H54 (cell line): ENCODE measurements around the gene NFATC2.
"Not testable (repeated sequence)": the region's sequence is repeated elsewhere in the genome, so short reads cannot be mapped to it uniquely, and the experiment has no call there.

ENCODE experiments used
- DNase-seq: peaks from one replicate; pipeline ENCODE4 v3.0.0; 2011; ENCODE audit warnings: low spot score, mixed read lengths; ENCODE audit not compliant: insufficient read length
- FAIRE-seq: peaks from 3 replicates; lab custom pipeline; 2011; peaks lifted over from hg19 to GRCh38; lab: Jason Lieb, UNC
- POLR2A ChIP-seq: IDR thresholded peaks from 2 replicates; pipeline ENCODE4 v1.6.1; 2011; ENCODE audit warnings: low read depth, mild to moderate bottlenecking, low read length

Gene NFATC2

DNA sequence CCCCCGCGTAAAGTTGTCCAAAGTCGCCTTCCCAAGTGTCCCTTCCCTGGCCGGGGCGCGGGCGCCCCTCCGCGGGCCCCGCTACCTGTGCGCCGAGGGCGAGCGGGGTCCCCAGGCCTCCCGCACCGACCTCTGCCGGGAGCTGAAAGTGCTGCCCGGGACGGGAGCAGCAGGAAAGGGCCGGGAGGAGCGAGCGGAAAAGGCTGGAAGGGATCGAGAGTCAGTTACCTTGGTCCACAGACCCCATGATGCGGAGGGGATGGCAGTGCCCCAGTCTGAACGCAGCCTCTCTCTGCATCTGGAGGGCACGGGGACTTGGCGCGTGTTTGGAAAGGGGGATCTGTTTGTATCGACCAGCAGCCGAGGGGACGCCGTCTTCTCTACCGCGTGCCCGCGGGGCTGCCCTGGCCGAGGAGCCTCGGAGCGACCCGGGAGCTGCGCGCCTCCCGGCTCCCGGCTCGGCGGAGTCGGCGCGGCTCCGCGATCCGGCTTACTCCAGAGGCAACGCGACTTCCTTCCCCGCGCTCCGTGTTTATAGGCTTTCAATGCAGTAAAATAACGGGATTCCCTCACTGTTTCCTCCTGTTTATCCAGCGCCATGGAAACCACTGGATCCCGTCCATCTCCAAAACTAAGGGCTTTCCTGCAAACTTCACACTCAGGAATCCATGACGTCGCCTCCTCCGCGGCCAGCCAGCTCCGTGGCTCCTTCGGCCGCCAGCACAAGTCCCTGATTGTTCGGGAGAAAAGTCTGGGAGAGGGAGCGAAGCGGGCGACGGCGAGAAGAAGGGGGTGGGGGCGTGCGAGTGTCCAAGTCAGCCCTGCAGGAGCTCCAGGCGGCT lies 20.0 kb upstream of the NFATC2 start:
- DNase-seq (peak; percentile 61), FAIRE-seq (no peak)
- TF ChIP-seq POLR2A = no peak

DNA sequence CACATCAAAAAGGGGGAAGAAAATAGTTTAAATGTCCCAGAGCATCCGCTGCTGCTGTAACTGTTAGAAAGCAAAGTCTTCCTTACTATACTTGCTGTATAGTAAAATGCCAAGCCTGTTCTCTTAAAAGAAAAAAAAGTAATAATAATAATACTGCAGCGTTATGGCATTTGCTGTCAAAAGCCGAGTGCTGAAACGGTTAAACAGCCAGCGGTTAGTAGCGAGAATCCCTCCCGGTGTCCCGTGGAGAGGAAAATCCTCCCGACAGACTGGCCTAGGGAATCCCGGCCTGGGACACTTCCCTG lies 19.5 kb upstream of the NFATC2 start:
- no peak for FAIRE-seq
- TF ChIP-seq POLR2A = no peak
- DNase-seq = no peak

DNA sequence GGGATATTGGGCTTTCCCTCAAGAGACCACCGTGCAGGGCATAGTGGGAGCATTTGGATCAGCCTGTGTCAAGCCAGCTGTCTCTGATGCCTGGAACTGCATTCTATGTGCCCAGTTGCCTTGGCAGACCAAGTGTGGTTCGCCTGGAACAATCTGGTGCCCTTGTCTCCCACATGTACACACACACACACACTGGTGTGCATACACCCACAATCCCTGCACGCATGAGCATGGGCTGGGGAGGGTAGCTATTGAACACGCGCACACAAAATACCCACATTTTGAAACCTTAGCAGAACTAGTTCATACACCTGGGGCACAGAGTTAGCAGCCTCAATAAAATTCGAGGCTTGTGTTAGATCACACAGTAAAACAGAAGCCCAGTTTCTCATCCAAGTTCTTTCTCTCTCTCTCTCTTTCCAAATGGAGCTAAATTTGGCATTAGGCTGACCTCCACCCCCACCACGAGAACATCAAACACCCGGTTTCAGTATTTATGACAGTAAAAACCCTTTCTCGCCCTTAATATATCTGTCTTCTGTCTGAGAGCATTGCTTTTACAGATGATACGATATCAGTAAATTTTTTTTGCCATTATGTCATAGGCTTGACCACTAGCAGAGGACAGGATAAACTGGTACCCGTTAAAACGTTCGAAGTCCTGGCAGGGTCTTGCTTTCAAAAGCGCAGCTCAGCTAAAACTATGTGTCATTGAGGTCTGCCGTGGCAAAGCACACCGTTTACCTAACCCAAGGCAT lies 18.2 kb upstream of the NFATC2 start:
- DNase-seq (no peak), FAIRE-seq (no peak)
- no peak for TF ChIP-seq POLR2A

DNA sequence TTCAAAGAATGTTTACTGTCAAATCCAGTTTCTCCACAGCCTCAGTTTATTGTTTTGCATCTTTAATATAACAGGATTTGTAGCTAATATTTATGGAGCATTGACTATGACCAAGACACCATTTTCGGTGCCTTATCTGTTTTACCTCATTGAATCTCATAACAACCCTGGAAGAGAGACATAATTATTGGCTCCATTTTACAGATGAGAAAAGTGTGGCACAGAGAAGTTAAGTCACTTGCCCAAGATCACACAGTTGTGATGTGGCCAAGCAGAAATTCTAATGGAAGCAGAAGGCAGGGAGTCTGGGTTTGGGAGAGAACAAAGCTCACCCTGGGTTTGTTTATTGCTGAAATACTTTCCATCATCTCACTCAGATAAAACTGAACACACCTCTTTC lies 17.5 kb upstream of the NFATC2 start:
- FAIRE-seq (no peak), DNase-seq (no peak)
- TF ChIP-seq POLR2A = no peak

DNA sequence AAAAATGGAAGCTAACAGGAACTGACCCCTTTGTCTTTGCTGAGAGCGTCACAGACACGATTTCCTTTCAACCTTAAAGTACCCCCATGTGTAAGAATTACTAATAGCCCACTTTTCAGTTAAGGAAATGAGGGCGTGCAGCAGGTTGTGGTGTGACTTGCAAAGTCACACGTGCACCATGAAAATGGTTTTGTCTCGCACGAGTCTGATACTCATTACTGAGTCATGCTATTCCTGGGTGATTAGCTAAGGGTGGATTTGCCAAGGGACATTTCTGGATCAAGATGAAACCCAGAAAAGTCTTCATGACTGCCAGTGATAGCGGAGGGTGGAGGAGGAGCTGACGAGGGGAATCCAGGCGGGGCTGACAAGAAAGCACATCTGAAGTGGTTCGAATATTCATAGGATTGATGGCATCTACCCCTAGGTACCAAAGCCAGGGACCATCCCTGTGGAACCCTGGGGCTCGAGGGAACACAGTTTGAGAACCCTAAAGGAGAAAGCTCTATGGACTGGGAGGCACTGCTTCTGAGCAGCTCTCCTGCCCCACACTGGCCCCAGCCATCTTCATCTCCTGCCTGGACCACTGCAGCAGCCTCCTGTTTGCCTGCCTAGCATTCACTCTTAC lies 12.1 kb upstream of the NFATC2 start:
- no peak for TF ChIP-seq POLR2A
- no peak for DNase-seq
- no peak for FAIRE-seq

DNA sequence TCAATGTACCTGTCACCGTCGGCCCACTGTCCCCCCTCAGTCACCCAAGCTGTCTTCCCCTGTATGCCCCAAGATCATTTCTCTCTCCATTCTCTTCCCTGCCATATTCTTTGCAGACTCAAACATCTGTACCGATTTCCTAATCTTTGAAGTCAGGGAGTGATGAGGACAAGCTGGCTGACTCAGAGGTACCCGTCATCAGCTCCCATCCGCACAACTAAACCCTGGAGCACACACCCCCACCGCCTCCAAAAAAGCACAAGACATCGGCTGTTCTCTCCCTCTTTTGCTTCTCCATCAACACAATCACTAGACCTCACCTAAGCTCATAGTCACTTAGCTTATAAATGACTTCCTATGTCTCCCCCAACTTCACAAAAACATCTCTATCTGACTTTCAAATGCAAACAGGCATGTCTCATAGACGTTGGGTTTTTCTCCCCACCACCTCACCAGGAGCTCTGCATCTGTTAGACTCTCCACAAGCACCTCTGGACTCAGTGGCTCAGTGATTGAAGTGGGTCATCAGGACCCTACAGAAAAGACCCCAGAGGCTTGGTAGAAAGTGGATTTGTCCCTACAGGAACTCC lies 11.5 kb upstream of the NFATC2 start:
- FAIRE-seq (no peak), DNase-seq (peak; percentile 37)
- no peak for TF ChIP-seq POLR2A

DNA sequence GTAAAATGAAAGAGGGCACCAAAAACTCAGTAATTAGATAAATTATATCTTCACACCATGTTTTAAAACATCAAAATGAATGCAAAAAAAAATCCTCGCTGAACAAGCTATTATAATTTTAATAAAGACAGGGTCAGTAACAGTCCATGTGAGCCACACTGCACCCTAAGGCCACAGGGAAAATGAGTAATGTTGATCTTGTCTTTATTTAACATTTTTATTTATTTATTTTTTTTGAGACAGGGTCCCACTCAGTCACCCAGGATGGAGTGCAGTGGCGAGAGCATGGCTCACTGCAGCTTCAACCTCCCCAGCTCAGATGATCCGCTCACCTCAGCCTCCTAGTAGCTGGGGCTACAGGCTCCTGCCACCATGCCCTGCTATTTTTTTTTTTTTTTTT lies 8.7 kb upstream of the NFATC2 start:
- no peak for TF ChIP-seq POLR2A
- DNase-seq = no peak
- FAIRE-seq = no peak

DNA sequence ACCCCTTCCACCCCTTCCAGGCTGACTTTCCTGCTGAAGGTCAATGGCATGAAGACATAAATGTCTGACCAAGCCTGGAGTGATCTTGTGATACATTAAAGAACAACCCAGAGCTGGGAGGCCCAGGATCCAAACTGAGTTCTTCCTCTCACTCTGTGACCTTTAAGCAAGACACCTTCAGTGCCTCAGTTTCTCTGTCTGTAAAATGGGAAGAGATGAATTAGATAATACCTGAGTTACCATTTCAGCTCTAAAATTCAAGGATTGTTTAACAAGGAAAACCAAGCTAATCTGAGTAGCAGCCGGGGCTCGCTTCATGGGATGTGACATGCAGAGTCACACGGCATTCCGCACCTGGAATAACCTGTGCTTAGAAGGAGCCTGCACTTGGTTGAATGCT lies 7.0 kb upstream of the NFATC2 start:
- FAIRE-seq = no peak
- no peak for TF ChIP-seq POLR2A

DNA sequence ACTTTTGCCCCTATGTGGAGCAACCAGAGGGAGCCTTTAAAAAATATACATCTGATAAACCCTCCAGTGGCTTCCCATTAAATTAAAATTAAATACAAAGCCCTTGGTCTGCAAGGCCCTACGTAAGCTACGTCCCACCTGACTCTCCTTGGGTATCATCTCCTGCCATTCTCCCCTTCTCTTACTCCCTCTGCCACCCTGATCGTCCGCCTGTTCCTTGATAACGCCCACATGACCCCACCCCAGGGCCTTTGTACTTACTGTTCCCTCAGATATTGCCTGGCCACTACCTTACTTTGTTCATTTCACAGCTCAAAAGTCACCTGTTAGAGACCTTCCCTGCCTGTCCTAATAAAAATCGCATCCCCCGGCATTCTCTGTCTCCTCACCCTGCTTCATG lies 5.4 kb upstream of the NFATC2 start:
- DNase-seq (no peak), FAIRE-seq (no peak)
- no peak for TF ChIP-seq POLR2A

More for the DNA sequence above, 7.0 kb upstream of the NFATC2 start:
- DNase-seq = no peak

DNA sequence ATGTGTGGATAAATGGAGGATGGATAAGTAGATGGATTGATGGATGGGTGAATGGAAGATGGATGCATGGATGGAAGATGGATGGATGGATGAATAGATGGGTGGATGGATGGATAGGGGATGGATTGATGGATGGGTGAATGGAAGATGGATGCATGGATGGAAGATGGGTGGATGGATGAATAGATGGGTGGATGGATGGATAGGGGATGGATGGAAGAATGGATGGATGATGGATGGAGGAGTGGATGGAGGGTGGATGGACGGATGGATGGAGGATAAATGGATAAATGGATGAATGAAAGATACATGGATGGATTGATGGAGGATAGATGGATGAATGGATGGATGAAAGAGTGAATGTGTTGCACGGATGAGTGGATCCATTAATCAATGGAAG lies 3.0 kb upstream of the NFATC2 start:
- FAIRE-seq (no peak), DNase-seq (no peak)
- TF ChIP-seq POLR2A = no peak

DNA sequence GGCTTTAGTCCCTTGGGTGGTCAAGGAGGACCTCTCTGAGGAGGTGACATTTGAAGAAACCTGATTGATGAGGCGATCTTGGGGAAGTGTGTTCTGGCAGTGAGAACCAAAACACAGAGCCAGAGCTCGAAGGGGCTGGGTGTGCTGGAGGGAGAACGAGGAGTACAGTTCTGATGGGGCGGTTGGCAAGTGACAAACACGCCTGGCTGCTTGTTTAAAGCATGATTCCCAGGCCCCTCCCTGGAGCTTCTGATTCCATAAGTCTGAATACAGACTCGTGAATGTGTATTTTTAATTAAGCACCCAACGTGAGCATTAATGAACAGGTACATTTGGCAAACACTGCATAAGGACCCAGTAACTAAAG lies 886 bp upstream of the NFATC2 start:
- FAIRE-seq (no peak), DNase-seq (no peak)
- TF ChIP-seq POLR2A = no peak

DNA sequence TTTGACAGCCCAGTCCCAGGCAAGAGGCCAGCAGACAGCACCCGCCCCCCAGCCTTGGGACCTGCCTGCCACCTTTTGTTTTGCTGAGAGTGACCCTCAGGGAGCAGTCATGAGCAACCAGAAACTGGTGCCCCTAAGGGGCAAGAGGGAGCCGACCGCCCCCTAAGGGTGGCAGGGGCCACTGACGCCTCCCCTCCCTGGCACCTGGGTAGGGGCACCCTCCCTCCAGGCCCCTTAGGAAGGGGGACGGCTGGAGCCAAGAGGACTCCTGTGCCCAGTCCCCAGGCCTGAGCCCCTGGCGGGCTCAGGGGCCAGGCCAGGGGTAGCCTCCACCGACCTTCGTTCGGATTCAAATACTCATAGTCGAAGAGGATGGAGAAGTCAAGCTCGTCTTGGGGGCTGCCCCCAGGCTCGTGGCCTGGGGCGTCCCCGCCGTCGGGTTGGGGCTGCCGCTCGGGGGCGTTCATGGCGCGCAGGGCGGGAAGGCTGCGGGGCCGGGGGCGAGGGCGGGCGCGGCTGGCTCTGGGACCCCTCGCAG lies 417 bp downstream of the NFATC2 start:
- FAIRE-seq (no peak), DNase-seq (no peak)
- no peak for TF ChIP-seq POLR2A

DNA sequence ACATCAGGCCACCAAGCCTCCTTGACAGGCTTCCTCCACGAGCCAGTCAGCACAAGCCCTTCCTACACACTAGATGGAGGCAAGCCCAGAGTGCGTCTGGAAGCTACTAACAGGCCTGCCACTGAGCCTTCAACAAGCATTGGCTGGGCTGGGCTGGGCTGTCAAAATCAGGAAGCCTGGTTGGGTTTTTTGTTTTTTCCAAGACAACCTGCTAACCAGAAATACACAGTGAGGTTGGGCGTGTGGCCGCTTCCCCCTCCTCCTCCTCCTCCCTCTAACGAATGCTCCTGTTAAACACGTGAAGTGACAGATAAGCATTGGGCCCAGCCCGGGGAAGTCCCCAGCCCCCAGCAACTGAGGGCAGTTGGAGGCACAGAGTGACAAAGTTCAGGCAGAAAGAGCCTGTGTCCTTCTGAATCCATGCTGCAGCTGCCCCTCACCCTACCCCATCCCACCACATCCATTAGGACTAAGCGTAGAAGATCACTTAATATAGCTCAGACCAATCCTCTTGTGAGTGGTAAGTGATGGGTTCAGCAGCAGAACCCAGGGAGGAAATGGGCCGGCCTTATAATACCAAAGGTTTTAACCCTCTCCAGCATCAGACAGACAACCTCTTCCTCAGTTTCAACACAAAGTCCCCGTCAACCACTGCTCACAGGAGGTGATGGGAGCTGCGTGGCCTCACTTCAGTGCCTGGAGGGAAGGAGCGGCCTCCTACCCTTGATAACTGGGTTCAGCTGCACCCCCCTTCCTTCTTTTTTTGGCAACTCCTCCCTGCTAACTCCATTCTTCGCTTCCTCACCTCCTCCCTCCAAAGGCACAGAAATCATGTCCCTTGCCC lies 1.1 kb downstream of the NFATC2 start:
- no peak for TF ChIP-seq POLR2A
- no peak for FAIRE-seq
- no peak for DNase-seq

DNA sequence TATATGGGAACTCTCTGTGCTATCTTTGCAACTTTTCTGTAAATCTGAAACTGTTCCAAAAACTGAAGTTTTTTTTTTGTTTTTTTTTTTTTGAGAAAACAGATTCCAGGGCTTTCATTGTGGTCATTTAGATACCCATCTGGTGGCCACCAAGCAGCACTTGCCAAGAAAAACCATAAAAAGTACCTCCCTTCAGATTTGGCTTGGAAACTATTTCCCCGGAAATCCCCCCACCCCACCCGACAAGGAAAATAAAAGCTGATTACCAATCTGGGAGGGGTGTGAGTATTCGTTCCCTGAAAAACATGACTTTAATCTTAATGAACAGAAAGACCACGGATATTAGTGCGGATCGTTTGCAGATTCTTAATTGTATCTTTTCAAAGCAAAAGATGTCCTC lies 1.9 kb downstream of the NFATC2 start:
- FAIRE-seq (no peak), DNase-seq (no peak)
- TF ChIP-seq POLR2A = no peak

DNA sequence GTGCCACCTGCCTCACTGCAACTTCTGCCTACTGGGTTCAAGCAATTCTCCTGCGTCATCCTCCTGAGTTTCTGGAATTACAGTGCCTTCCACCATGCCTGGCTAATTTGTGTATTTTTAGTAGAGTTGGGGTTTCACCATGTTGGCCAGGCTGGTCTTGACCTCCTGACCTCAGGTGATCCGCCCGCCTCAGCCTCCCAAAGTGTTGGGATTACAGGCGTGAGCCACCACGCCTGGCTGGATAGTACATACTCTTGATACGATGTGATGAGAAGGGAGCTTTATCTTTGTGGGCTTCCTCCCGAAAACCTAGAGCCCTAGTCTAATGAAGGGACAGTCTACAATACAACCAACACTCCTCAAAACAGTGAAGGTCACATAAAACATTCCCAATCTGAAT lies 2.4 kb downstream of the NFATC2 start:
- not testable (repeated sequence) for FAIRE-seq, DNase-seq
